Adrenal gland (tissue), 5 donors: ENCODE data around the gene SMURF1.

Experiments
- CTCF ChIP-seq, 6 experiments: fragments of 450-650 bp in 4 of 6; fragments of 200-600 bp in 2 of 6; sonication (generic) in 1 of 6; IDR thresholded peaks; 1 replicate in 5 of 6; 2 replicates in 1 of 6; pipeline versions ENCODE4 v1.5.1 to v1.8.0; 2016 to 2021; ENCODE audit warnings: antibody characterized with exemption in 6 of 6, mild to moderate bottlenecking in 2 of 6, moderate library complexity in 1 of 6
- POLR2A ChIP-seq, 2 donors: fragments of 450-650 bp; IDR thresholded peaks; one replicate each; pipeline ENCODE4 v1.6.1; 2017; ENCODE audit warnings: antibody characterized with exemption in 2 of 2, mild to moderate bottlenecking in 2 of 2, moderate library complexity in 1 of 2
- donor health status: DM: no; HTN: no; CAD: no.

GRCh38 chr7:99126921-99127553, 16.9 kb downstream of the SMURF1 start:
- TF ChIP-seq CTCF (IDR thresholded peaks at IDR 0.05) (no peak), POLR2A (IDR thresholded peaks at IDR 0.05) (peak in 1 of 2 donors; percentile 68)
